Colonic mucosa (tissue), 2 donors: ENCODE results near the gene NISCH. TPM values are rescaled to one million over a fixed set of nuclear protein-coding genes. Genes with fewer than 3 reads are reported as not detected.

Experiments used
- total RNA-seq, 2 donors: library from RNA; stranded (reverse); fragmentation: NEBNext Ultra II Directional in 1 of 2; extraction: Animal tissue kit (Norgen Biotek cat#: 25700) in 1 of 2; gene quantifications; one replicate each; pipeline ENCODE4 v1.2.1, GENCODE V29; 2021
- donor health status: DM: no; HTN: no; CAD: no.
- donor health status: DM: no; HTN: no; CAD: no.

NISCH gene
- total RNA-seq, 2 donors from 2014 or later = 43.2 to 60.5 TPM

Other genes with a start within 250 kb of the NISCH start
- gene TLR9, start 230.0 kb upstream of the NISCH start, total RNA-seq = under 1 TPM; 0.25 to 0.27 TPM
- 10 to 100 TPM; 44.2 to 45.0 TPM for gene TWF2, start 216.4 kb upstream of the NISCH start, total RNA-seq
- 1 to 10 TPM; 5.4 to 8.1 TPM for gene PPM1M, start 209.8 kb upstream of the NISCH start, total RNA-seq
- gene WDR82, start 177.0 kb upstream of the NISCH start, total RNA-seq = 10 to 100 TPM; 65.7 to 67.0 TPM
- gene GLYCTK, start 167.8 kb upstream of the NISCH start, total RNA-seq = 10 to 100 TPM; 45.2 to 63.2 TPM
- gene DNAH1, start 139.3 kb upstream of the NISCH start, total RNA-seq = 1 to 10 TPM; 7.0 to 9.1 TPM
- gene BAP1, start 45.6 kb upstream of the NISCH start, total RNA-seq = 10 to 100 TPM; 65.6 to 95.1 TPM
- gene PHF7, start 44.9 kb upstream of the NISCH start, total RNA-seq = 10 to 100 TPM in 1 of 2 donors, 1 to 10 TPM in 1; 8.7 to 10.9 TPM
- gene SEMA3G, start 10.5 kb upstream of the NISCH start, total RNA-seq = 1 to 10 TPM; 2.4 to 2.6 TPM
- 1 to 10 TPM; 1.1 to 1.5 TPM for gene TNNC1, start 1.6 kb upstream of the NISCH start, total RNA-seq
- 10 to 100 TPM; 41.1 to 46.5 TPM for gene STAB1, start 39.7 kb downstream of the NISCH start, total RNA-seq
- gene NT5DC2, start 78.3 kb downstream of the NISCH start, total RNA-seq = 10 to 100 TPM; 12.5 to 49.1 TPM
- gene UQCC5, start 81.0 kb downstream of the NISCH start, total RNA-seq = 10 to 100 TPM in 1 of 2 donors, 1 to 10 TPM in 1; 9.0 to 11.3 TPM
- gene PBRM1, start 230.3 kb downstream of the NISCH start, total RNA-seq = 10 to 100 TPM; 53.6 to 65.7 TPM
- gene GNL3, start 230.4 kb downstream of the NISCH start, total RNA-seq = 10 to 100 TPM; 49.9 to 75.5 TPM